Neural progenitor cell (in vitro differentiated cells): ENCODE measurements around the gene ZCCHC7. TPM values are rescaled to one million over a fixed set of nuclear protein-coding genes. Genes with fewer than 3 reads are reported as not detected.

Experiments used
- DNase-seq: peaks from one replicate; pipeline ENCODE4 v3.0.0-alpha.2; 2016; ENCODE audit warnings: low spot score
- H2AFZ ChIP-seq: fragments of 200-600 bp; sonication (generic); replicated peaks from 2 replicates; pipeline ENCODE4 v1.6.1; 2016; ENCODE audit warnings: antibody characterized with exemption
- H3F3A ChIP-seq: fragments of 200-600 bp; sonication (generic); 2 replicates; pipeline ENCODE4 v1.6.1; 2016; ENCODE audit warnings: antibody characterized with exemption, low read depth
- H3K27ac ChIP-seq: fragments of 200-600 bp; sonication (generic); 2 replicates; pipeline ENCODE4 v1.5.1; 2016; ENCODE audit warnings: mild to moderate bottlenecking
- H3K27me3 ChIP-seq: fragments of 200-600 bp; sonication (generic); 2 replicates; pipeline ENCODE4 v1.6.1; 2016; ENCODE audit warnings: mild to moderate bottlenecking, moderate library complexity
- H3K36me3 ChIP-seq: fragments of 200-600 bp; sonication (generic); 2 replicates; pipeline ENCODE4 v1.5.1; 2016
- H3K4me1 ChIP-seq: fragments of 200-600 bp; sonication (generic); 2 replicates; pipeline ENCODE4 v1.6.1; 2016; ENCODE audit warnings: mixed run types
- H3K4me2 ChIP-seq: fragments of 200-600 bp; sonication (generic); 2 replicates; pipeline ENCODE4 v1.6.1; 2016
- H3K4me3 ChIP-seq: fragments of 200-600 bp; sonication (generic); 2 replicates; pipeline ENCODE4 v1.5.1; 2016
- H3K79me2 ChIP-seq: fragments of 200-600 bp; sonication (generic); 2 replicates; pipeline ENCODE4 v1.6.1; 2016; ENCODE audit warnings: low read depth
- H3K9ac ChIP-seq: fragments of 200-600 bp; sonication (generic); 2 replicates; pipeline ENCODE4 v1.6.1; 2016
- H3K9me3 ChIP-seq: fragments of 200-600 bp; sonication (generic); 2 replicates; pipeline ENCODE4 v1.5.1; 2016; ENCODE audit warnings: low read depth
- H4K20me1 ChIP-seq: fragments of 200-600 bp; sonication (generic); 2 replicates; pipeline ENCODE4 v1.6.1; 2016; ENCODE audit warnings: low read depth
- H3K27ac Mint-ChIP-seq: 3 replicates; pipeline ENCODE4 v1.8.0; 2021; ENCODE audit warnings: mixed read lengths
- H3K27me3 Mint-ChIP-seq: 2 replicates; pipeline ENCODE4 v1.8.0; 2022; ENCODE audit warnings: low read depth, mild to moderate bottlenecking, inconsistent platforms, moderate library complexity, mixed read lengths; ENCODE audit not compliant: insufficient read depth
- H3K36me3 Mint-ChIP-seq: 3 replicates; pipeline ENCODE4 v1.8.0; 2021; ENCODE audit warnings: mixed read lengths
- H3K4me1 Mint-ChIP-seq: 3 replicates; pipeline ENCODE4 v1.8.0; 2021; ENCODE audit warnings: mixed read lengths
- H3K4me3 Mint-ChIP-seq: 3 replicates; pipeline ENCODE4 v1.8.0; 2021; ENCODE audit warnings: mild to moderate bottlenecking, moderate library complexity, mixed read lengths
- H3K9me3 Mint-ChIP-seq: 3 replicates; pipeline ENCODE4 v1.8.0; 2020; ENCODE audit warnings: mixed read lengths
- EZH2 ChIP-seq: fragments of 200-600 bp; sonication (generic); IDR thresholded peaks from 2 replicates; pipeline ENCODE4 v1.6.1; 2017; ENCODE audit warnings: antibody characterized with exemption, mild to moderate bottlenecking, moderate library complexity
- EZH2phosphoT487 ChIP-seq: fragments of 200-600 bp; sonication (generic); IDR thresholded peaks from 2 replicates; pipeline ENCODE4 v1.6.1; 2017; ENCODE audit warnings: antibody characterized with exemption
- total RNA-seq: library from RNA; depleted of rRNA; stranded (reverse); fragments of >200 nt; gene quantifications from 2 replicates; pipeline ENCODE4 v1.2.3, GENCODE V29; 2015; ENCODE audit warnings: low replicate concordance
- TF ChIP-seq, protein P1 (sequence below): fragments of 200-600 bp; sonication (generic); IDR thresholded peaks from 2 replicates; pipeline ENCODE4 v1.5.1; 2017; ENCODE audit warnings: antibody characterized with exemption, mild to moderate bottlenecking

The ZCCHC7 gene
- total RNA-seq, 1 donor from 2014 or later = 27.6 TPM

- Mint-ChIP-seq H3K9me3 (peaks cover 3% of the 10 kb centered on the region), H3K27me3 (peaks cover 5% of the 10 kb centered on the region), H3K4me3 (no peak overlapping the region), H3K4me1 (peaks cover 12% of the 10 kb centered on the region), H3K36me3 (no peaks in the 10 kb centered on the region), H3K27ac (peak overlapping the region; percentile 57)
- H3K9ac ChIP-seq = no peak overlapping the region
- DNase-seq = no peak
- no peaks in the 10 kb centered on the region for H4K20me1 ChIP-seq
- no peak overlapping the region for H2AFZ ChIP-seq
- H3K79me2 ChIP-seq = no peaks in the 10 kb centered on the region
- TF ChIP-seq EZH2 = no peak
- H3K27me3 ChIP-seq = no peaks in the 10 kb centered on the region
- no peak overlapping the region for H3K4me2 ChIP-seq
- H3K4me1 ChIP-seq = peaks cover 3% of the 10 kb centered on the region
- no peaks in the 10 kb centered on the region for H3K36me3 ChIP-seq
- H3F3A ChIP-seq = no peaks in the 10 kb centered on the region
- no peaks in the 10 kb centered on the region for H3K9me3 ChIP-seq
- no peak overlapping the region for H3K4me3 ChIP-seq
- no peak overlapping the region for H3K27ac ChIP-seq
Observed at GRCh38 chr9:37382161-37382981, 262.0 kb downstream of the ZCCHC7 start.

GRCh38 chr9:37382982-37383357 lies 262.6 kb downstream of the ZCCHC7 start:
- Histone ChIP-seq H3K4me3 (no peak overlapping the region), H3F3A (no peaks in the 10 kb centered on the region), H3K27me3 (no peaks in the 10 kb centered on the region), H4K20me1 (no peaks in the 10 kb centered on the region), H3K4me2 (no peak overlapping the region), H3K9me3 (no peaks in the 10 kb centered on the region), H3K79me2 (no peaks in the 10 kb centered on the region), H3K9ac (no peak overlapping the region), H3K27ac (no peak overlapping the region), H3K4me1 (peaks cover 3% of the 10 kb centered on the region), H3K36me3 (no peaks in the 10 kb centered on the region), H2AFZ (no peak overlapping the region)
- peak overlapping the region; percentile 57 for H3K27ac Mint-ChIP-seq
- H3K9me3 Mint-ChIP-seq = peaks cover 3% of the 10 kb centered on the region
- H3K4me3 Mint-ChIP-seq = no peak overlapping the region
- peaks cover 5% of the 10 kb centered on the region for H3K27me3 Mint-ChIP-seq
- TF ChIP-seq EZH2phosphoT487 (no peak), EZH2 (no peak)
- TF ChIP-seq, protein P1, sequence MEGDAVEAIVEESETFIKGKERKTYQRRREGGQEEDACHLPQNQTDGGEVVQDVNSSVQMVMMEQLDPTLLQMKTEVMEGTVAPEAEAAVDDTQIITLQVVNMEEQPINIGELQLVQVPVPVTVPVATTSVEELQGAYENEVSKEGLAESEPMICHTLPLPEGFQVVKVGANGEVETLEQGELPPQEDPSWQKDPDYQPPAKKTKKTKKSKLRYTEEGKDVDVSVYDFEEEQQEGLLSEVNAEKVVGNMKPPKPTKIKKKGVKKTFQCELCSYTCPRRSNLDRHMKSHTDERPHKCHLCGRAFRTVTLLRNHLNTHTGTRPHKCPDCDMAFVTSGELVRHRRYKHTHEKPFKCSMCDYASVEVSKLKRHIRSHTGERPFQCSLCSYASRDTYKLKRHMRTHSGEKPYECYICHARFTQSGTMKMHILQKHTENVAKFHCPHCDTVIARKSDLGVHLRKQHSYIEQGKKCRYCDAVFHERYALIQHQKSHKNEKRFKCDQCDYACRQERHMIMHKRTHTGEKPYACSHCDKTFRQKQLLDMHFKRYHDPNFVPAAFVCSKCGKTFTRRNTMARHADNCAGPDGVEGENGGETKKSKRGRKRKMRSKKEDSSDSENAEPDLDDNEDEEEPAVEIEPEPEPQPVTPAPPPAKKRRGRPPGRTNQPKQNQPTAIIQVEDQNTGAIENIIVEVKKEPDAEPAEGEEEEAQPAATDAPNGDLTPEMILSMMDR = no peak
- no peaks in the 10 kb centered on the region for H3K36me3 Mint-ChIP-seq
- peaks cover 14% of the 10 kb centered on the region for H3K4me1 Mint-ChIP-seq
- DNase-seq = no peak

GRCh38 chr9:37383393-37383792 lies 263.0 kb downstream of the ZCCHC7 start:
- peak overlapping the region; percentile 57 for H3K27ac Mint-ChIP-seq
- H3K4me2 ChIP-seq = no peak overlapping the region
- no peaks in the 10 kb centered on the region for H3K36me3 Mint-ChIP-seq
- H3K79me2 ChIP-seq = no peaks in the 10 kb centered on the region
- H4K20me1 ChIP-seq = no peaks in the 10 kb centered on the region
- no peak overlapping the region for H3K27ac ChIP-seq
- no peak overlapping the region for H3K9ac ChIP-seq
- no peak overlapping the region for H3K4me3 Mint-ChIP-seq
- H3K9me3 Mint-ChIP-seq = peaks cover 3% of the 10 kb centered on the region
- no peaks in the 10 kb centered on the region for H3F3A ChIP-seq
- peaks cover 14% of the 10 kb centered on the region for H3K4me1 Mint-ChIP-seq
- H3K9me3 ChIP-seq = no peaks in the 10 kb centered on the region
- H3K27me3 ChIP-seq = no peaks in the 10 kb centered on the region
- no peak for DNase-seq
- H3K27me3 Mint-ChIP-seq = peaks cover 5% of the 10 kb centered on the region
- no peak overlapping the region for H2AFZ ChIP-seq
- no peak for TF ChIP-seq EZH2phosphoT487
- TF ChIP-seq, protein P1 = no peak
- TF ChIP-seq EZH2 = no peak
- H3K4me1 ChIP-seq = peaks cover 3% of the 10 kb centered on the region
- no peak overlapping the region for H3K4me3 ChIP-seq
- no peaks in the 10 kb centered on the region for H3K36me3 ChIP-seq
